Type B pancreatic cell (in vitro differentiated cells): ENCODE measurements around the gene C9orf152. TPM values are rescaled to one million over a fixed set of nuclear protein-coding genes. Genes with fewer than 3 reads are reported as not detected.
A peak's percentile ranks its signal among the peaks of the same experiment; 100 is the strongest.
"Not testable (repeated sequence)": the region's sequence is repeated elsewhere in the genome, so short reads cannot be mapped to it uniquely, and the experiment has no call there.

ENCODE experiments used
- DNase-seq: peaks from one replicate; pipeline ENCODE4 v3.0.0; 2021; ENCODE audit warnings: mixed read lengths; ENCODE audit not compliant: unreplicated experiment; ENCODE audit errors: extremely low spot score
- H3K27ac Mint-ChIP-seq: 2 replicates; pipeline ENCODE4 v1.8.0; 2021; ENCODE audit warnings: mild to moderate bottlenecking, mixed read lengths
- H3K27me3 Mint-ChIP-seq: 2 replicates; pipeline ENCODE4 v1.8.0; 2021; ENCODE audit warnings: mixed read lengths
- H3K36me3 Mint-ChIP-seq: 2 replicates; pipeline ENCODE4 v1.8.0; 2021; ENCODE audit warnings: mixed read lengths
- H3K4me1 Mint-ChIP-seq: one replicate; pipeline ENCODE4 v1.8.0; 2021; ENCODE audit warnings: mixed read lengths; ENCODE audit not compliant: unreplicated experiment
- H3K4me3 Mint-ChIP-seq: 2 replicates; pipeline ENCODE4 v1.8.0; 2021; ENCODE audit warnings: mild to moderate bottlenecking, mixed read lengths
- H3K9me3 Mint-ChIP-seq: 2 replicates; pipeline ENCODE4 v1.8.0; 2021; ENCODE audit warnings: mixed read lengths
- total RNA-seq: library from RNA; stranded (reverse); gene quantifications from 2 replicates; pipeline ENCODE4 v1.2.1, GENCODE V29; 2021; ENCODE audit warnings: low replicate concordance
- TF ChIP-seq, protein P1 (sequence below): fragments of 200-600 bp; sonication (generic); conservative IDR thresholded peaks from 2 replicates; pipeline ENCODE4 v1.5.0; 2021; ENCODE audit warnings: antibody characterized with exemption, mild to moderate bottlenecking

The C9orf152 gene
- total RNA-seq, 1 donor from 2014 or later, result 2.8 TPM

DNA sequence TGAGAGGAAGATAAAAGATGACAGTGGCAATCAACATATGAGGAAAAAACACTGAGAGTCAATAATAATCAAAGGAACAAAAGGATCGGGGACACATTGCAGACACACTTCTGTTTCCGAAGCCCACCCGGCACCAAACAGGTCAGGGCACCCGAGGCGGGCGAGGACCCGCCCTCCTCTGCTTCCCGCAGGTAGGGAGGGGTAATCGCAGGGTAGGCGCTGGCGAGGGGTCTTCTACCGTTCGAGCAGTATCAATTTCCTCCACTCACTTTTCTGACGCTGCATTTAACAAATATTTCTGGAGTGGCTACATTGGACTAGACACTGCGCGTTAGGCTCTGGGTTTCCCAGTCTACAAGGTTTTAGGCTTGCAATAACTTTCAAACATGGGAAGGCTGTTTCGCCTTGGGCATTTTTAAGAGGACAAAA, 47.1 kb upstream of the C9orf152 start:
- Mint-ChIP-seq H3K4me3 (peak overlapping the region; percentile 97), H3K4me1 (peaks cover 36% of the 10 kb centered on the region), H3K36me3 (peaks cover 8% of the 10 kb centered on the region), H3K9me3 (no peaks in the 10 kb centered on the region), H3K27me3 (peaks cover 4% of the 10 kb centered on the region), H3K27ac (peak overlapping the region; percentile 84)
- no peak for DNase-seq
- TF ChIP-seq, protein P1, sequence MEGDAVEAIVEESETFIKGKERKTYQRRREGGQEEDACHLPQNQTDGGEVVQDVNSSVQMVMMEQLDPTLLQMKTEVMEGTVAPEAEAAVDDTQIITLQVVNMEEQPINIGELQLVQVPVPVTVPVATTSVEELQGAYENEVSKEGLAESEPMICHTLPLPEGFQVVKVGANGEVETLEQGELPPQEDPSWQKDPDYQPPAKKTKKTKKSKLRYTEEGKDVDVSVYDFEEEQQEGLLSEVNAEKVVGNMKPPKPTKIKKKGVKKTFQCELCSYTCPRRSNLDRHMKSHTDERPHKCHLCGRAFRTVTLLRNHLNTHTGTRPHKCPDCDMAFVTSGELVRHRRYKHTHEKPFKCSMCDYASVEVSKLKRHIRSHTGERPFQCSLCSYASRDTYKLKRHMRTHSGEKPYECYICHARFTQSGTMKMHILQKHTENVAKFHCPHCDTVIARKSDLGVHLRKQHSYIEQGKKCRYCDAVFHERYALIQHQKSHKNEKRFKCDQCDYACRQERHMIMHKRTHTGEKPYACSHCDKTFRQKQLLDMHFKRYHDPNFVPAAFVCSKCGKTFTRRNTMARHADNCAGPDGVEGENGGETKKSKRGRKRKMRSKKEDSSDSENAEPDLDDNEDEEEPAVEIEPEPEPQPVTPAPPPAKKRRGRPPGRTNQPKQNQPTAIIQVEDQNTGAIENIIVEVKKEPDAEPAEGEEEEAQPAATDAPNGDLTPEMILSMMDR, result no peak

DNA sequence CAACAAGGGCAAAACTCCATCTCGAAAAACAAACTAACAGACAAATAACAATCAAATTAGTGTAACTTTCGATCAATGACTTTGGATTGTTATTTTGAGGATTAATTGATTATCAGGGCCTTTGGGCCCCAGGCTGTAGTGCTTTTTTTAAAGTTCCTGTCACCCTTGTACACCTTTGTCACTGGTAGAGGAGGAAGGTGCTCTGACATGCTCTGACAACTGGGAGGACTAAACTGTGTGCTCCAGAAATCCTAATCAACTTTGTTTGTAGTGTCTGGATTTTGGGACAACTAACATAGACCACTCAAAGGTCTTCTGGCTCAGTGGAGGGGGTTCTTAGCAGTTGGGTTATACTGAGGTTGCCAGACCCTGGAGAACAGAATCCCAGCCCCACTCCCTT, 46.5 kb upstream of the C9orf152 start:
- DNase-seq, result no peak
- H3K27ac Mint-ChIP-seq, result peak overlapping the region; percentile 84
- TF ChIP-seq, protein P1, result no peak
- peaks cover 36% of the 10 kb centered on the region for H3K4me1 Mint-ChIP-seq
- peak overlapping the region; percentile 97 for H3K4me3 Mint-ChIP-seq
- H3K27me3 Mint-ChIP-seq, result peaks cover 4% of the 10 kb centered on the region
- H3K9me3 Mint-ChIP-seq, result no peaks in the 10 kb centered on the region
- peaks cover 8% of the 10 kb centered on the region for H3K36me3 Mint-ChIP-seq

DNA sequence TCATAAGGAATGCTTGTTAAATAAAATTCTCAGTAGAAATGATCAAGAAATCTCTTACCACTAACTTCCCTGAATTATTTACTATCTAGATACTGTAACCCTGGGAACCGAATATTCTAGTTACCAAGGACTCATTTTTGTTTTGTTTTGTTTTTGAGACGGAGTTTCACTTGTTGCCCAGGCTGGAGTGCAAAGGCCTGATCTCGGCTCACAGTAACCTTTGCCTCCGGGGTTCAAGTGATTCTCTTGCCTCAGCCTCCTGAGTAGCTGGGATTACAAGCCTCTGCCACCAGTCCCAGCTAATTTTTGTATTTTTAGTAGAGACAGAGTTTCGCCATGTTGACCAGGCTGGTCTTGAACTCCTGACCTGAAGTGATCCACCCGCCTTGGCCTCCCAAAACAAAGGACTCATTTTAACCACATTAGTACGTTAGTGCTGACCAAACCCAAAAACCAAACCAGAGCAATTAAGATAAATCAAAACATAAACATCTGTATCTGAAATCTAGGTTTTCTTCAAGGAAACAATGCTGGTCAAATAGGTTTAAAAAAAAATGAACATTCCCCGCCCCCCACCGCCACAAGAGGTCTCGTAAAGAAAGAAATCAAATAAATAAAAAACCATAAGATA, 44.7 kb upstream of the C9orf152 start:
- Mint-ChIP-seq H3K4me1 (peaks cover 35% of the 10 kb centered on the region), H3K4me3 (peak overlapping the region; percentile 97), H3K27me3 (peaks cover 4% of the 10 kb centered on the region), H3K36me3 (peaks cover 17% of the 10 kb centered on the region), H3K27ac (peak overlapping the region; percentile 72), H3K9me3 (no peaks in the 10 kb centered on the region)
- DNase-seq, result no peak
- TF ChIP-seq, protein P1, result no peak

DNA sequence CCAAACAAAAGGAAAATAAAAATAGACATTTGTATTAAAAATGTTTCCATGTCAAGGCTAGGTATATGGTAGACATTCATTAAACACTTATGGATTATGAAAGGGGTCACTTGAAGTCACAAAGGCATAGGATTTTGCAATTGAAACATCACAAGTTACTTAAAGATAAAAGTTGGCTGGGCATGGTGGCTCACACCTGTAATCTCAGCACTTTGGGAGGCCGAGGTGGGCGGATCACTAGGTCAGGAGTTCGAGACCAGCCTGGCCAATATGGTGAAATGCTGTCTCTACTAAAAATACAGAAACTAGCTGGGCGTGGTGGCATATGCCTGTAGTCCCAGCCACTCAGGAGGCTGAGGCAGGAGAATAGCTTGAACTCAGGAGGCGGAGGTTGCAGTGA, 43.8 kb upstream of the C9orf152 start:
- not testable (repeated sequence) for H3K9me3 Mint-ChIP-seq, H3K27ac Mint-ChIP-seq, DNase-seq, H3K27me3 Mint-ChIP-seq
- peak overlapping the region; percentile 28 for H3K4me3 Mint-ChIP-seq
- peaks cover 27% of the 10 kb centered on the region for H3K4me1 Mint-ChIP-seq
- peaks cover 21% of the 10 kb centered on the region for H3K36me3 Mint-ChIP-seq

DNA sequence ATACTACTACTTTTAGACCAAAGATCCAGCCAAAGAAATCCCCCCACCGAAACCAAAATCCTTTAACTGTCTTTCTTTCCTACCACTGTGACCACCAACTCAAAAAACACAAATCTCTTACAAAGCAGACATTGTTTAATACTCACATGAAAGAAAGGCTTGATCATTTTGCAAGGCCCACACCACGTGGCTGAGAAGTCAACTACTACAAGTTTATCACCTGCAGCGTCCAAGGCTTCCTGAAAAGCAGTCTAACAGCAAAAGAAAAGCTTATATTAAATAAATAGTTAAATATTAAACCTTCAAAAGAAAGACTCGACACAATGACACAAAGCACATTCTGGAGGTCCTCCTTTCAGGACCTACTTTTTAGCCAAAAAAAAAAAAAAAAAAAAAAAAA, 43.3 kb upstream of the C9orf152 start:
- Mint-ChIP-seq H3K4me3 (peak overlapping the region; percentile 55), H3K27me3 (no peaks in the 10 kb centered on the region), H3K4me1 (peaks cover 32% of the 10 kb centered on the region), H3K36me3 (peaks cover 27% of the 10 kb centered on the region), H3K27ac (peak overlapping the region; percentile 64), H3K9me3 (no peaks in the 10 kb centered on the region)
- TF ChIP-seq, protein P1, result no peak
- no peak for DNase-seq

DNA sequence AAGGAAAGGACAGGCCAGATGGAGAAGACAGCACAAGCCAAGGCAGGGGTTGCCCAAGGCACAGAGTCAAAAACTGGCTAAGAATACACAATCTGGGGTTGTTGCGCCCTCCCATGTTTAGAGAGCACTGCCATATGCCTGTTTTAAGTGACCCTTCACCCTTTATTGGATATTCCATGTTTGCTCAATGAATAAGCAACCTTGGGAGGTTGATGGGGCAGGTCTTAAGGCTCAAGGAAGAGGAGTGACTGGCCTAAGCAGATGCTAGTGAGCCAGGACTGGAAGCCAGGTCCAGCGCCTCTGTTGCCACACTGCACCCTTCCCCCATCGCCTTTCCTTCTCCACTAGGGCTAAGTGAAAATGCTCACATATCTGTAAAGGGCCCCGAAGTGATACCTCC, 41.6 kb upstream of the C9orf152 start:
- TF ChIP-seq, protein P1, result no peak
- Mint-ChIP-seq H3K36me3 (peaks cover 28% of the 10 kb centered on the region), H3K4me1 (peaks cover 30% of the 10 kb centered on the region), H3K9me3 (no peaks in the 10 kb centered on the region), H3K27me3 (no peaks in the 10 kb centered on the region), H3K27ac (no peak overlapping the region), H3K4me3 (no peak overlapping the region)
- no peak for DNase-seq
